C4-2B (cell line): ENCODE results near the gene IYD.

ENCODE experiments used
- ZFX ChIP-seq: fragments of 450-650 bp; IDR thresholded peaks from 2 replicates; pipeline ENCODE4 v1.6.1; 2017
- TF ChIP-seq, protein P1 (sequence below): fragments of 450-650 bp; conservative IDR thresholded peaks from 2 replicates; pipeline ENCODE4 v1.5.1; 2017; ENCODE audit warnings: mild to moderate bottlenecking

DNA sequence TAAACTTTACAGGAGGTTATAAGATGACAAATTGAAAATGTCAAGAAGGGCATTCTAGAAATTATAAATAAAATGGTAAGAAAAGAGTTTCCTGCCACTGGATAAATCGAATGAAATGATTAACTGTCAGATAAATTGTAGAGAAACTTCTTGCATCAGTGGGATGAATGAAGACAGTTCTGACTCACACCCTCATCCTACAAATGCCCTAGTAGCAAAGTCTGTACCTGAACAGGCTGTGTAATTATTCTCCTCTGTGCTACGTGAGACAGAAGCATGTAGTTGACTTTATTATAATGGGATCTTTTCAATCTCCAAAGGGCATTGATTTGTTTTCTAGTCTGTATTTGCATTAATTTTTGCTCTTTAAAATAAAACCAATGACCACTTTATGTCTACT lies 47.3 kb downstream of the IYD start:
- TF ChIP-seq, protein P1, sequence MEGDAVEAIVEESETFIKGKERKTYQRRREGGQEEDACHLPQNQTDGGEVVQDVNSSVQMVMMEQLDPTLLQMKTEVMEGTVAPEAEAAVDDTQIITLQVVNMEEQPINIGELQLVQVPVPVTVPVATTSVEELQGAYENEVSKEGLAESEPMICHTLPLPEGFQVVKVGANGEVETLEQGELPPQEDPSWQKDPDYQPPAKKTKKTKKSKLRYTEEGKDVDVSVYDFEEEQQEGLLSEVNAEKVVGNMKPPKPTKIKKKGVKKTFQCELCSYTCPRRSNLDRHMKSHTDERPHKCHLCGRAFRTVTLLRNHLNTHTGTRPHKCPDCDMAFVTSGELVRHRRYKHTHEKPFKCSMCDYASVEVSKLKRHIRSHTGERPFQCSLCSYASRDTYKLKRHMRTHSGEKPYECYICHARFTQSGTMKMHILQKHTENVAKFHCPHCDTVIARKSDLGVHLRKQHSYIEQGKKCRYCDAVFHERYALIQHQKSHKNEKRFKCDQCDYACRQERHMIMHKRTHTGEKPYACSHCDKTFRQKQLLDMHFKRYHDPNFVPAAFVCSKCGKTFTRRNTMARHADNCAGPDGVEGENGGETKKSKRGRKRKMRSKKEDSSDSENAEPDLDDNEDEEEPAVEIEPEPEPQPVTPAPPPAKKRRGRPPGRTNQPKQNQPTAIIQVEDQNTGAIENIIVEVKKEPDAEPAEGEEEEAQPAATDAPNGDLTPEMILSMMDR, result no peak
- no peak for TF ChIP-seq ZFX
